Measurements from ENCODE around the gene VPS35.
"Not testable (repeated sequence)": the region's sequence is repeated elsewhere in the genome, so short reads cannot be mapped to it uniquely, and the experiment has no call there.

The VPS35 gene

GRCh38 chr16:46650254-46650623, 38.7 kb downstream of the VPS35 start:
- no peak for DNase-seq

GRCh38 chr16:46649588-46650253, 39.3 kb downstream of the VPS35 start:
- no peak for DNase-seq

GRCh38 chr16:46648656-46649055, 40.3 kb downstream of the VPS35 start:
- no peak for DNase-seq

- DNase-seq = no peak
Observed at GRCh38 chr16:46638947-46639925, 49.7 kb downstream of the VPS35 start.

- peak in 1 of 3 experiments; percentile 11 for DNase-seq
Observed at GRCh38 chr16:46632778-46633733, 55.9 kb downstream of the VPS35 start.

- DNase-seq = no peak
Observed at GRCh38 chr16:46629331-46630219, 59.4 kb downstream of the VPS35 start.

- DNase-seq = no peak
Observed at GRCh38 chr16:46627746-46628145, 61.2 kb downstream of the VPS35 start.

- DNase-seq = not testable (repeated sequence)
Observed at GRCh38 chr16:46626681-46627080, 62.3 kb downstream of the VPS35 start.

- DNase-seq = not testable (repeated sequence)
Observed at GRCh38 chr16:46624862-46625261, 64.1 kb downstream of the VPS35 start.

- not testable (repeated sequence) for DNase-seq
Observed at GRCh38 chr16:46623707-46624106, 65.3 kb downstream of the VPS35 start.

- DNase-seq = not testable (repeated sequence)
Observed at GRCh38 chr16:46623246-46623645, 65.7 kb downstream of the VPS35 start.

GRCh38 chr16:46621934-46622676, 66.9 kb downstream of the VPS35 start:
- no peak for DNase-seq

GRCh38 chr16:46621006-46621933, 67.7 kb downstream of the VPS35 start, which contains the start of gene SHCBP1:
TSS of gene SHCBP1 (minus strand) at chr16:46621379. CDS start at chr16:46621359, 20 bp downstream.
- peak; percentile 74 to 90 (median 82) for DNase-seq

- no peak for DNase-seq
Observed at GRCh38 chr16:46620266-46621005, 68.5 kb downstream of the VPS35 start.

- no peak for DNase-seq
Observed at GRCh38 chr16:46618516-46618915, 70.5 kb downstream of the VPS35 start.

- no peak for DNase-seq
Observed at GRCh38 chr16:46614006-46614405, 75.0 kb downstream of the VPS35 start.

- DNase-seq = no peak
Observed at GRCh38 chr16:46613352-46613751, 75.6 kb downstream of the VPS35 start.

GRCh38 chr16:46612121-46612520, 76.9 kb downstream of the VPS35 start:
- DNase-seq = no peak

- DNase-seq = peak in 1 of 3 experiments; percentile 58
Observed at GRCh38 chr16:46607529-46607928, 81.4 kb downstream of the VPS35 start.

Data from NCI-H1417 (cell line).